Endothelial cell of umbilical vein (primary cell): ENCODE measurements around the gene MYO9B. TPM values are rescaled to one million over a fixed set of nuclear protein-coding genes. Genes with fewer than 3 reads are reported as not detected.

ENCODE experiments used
- BruUV-seq: library from RNA; stranded (reverse); fragments of 400-500 nt; replicated peaks from 2 replicates; lab custom pipeline; 2021; lab: Mats Ljungman, UMichigan
- CTCF ChIA-PET: fragments of 300-600, 350-600 bp; sonication (Branson Sonifier 250); formaldehyde crosslinking; loops from one replicate; lab custom pipeline; 2021; ENCODE audit warnings: antibody characterized with exemption, inconsistent platforms; lab: Charles Lee
- POLR2A ChIA-PET: fragments of 300-600, 350-600 bp; sonication (Branson Sonifier 250); formaldehyde crosslinking; loops from one replicate; lab custom pipeline; 2021; ENCODE audit warnings: antibody characterized with exemption, inconsistent platforms; lab: Charles Lee
- DNase-seq: peaks from one replicate; pipeline ENCODE4 v3.0.0-alpha.2; 2011; ENCODE audit warnings: low read depth, low spot score
- FAIRE-seq: peaks from 2 replicates; lab custom pipeline; 2011; peaks lifted over from hg19 to GRCh38; lab: Jason Lieb, UNC
- H2AFZ ChIP-seq: 2 replicates; pipeline ENCODE4 v1.6.0; 2012; ENCODE audit warnings: low read depth, low read length, control low read depth, inconsistent platforms
- H3K27ac ChIP-seq: 2 replicates; pipeline ENCODE4 v1.5.1; 2011; ENCODE audit warnings: low read depth, mild to moderate bottlenecking, control low read depth, low read length, moderate library complexity; ENCODE audit not compliant: insufficient read depth
- H3K27me3 ChIP-seq, 2 experiments: 2 replicates each; pipeline versions ENCODE4 v1.6.0 to v1.6.1; 2011; ENCODE audit warnings: low read length in 2 of 2, mixed read lengths in 1 of 2; ENCODE audit not compliant: control insufficient read depth in 2 of 2, insufficient read depth in 2 of 2
- H3K36me3 ChIP-seq, 2 experiments: 2 replicates in 1 of 2; 3 replicates in 1 of 2; pipeline ENCODE4 v1.5.1; 2011; ENCODE audit warnings: low read length in 2 of 2, mild to moderate bottlenecking in 1 of 2, moderate library complexity in 1 of 2; ENCODE audit not compliant: control insufficient read depth in 2 of 2, insufficient read depth in 2 of 2; ENCODE audit errors: extremely low read depth in 1 of 2
- H3K4me1 ChIP-seq: 3 replicates; pipeline ENCODE4 v1.5.1; 2011; ENCODE audit warnings: mild to moderate bottlenecking, low read length; ENCODE audit not compliant: control insufficient read depth, insufficient read depth; ENCODE audit errors: extremely low read depth
- H3K4me2 ChIP-seq: 2 replicates; pipeline ENCODE4 v1.6.1; 2011; ENCODE audit warnings: low read length, control low read depth, mixed read lengths; ENCODE audit not compliant: insufficient read depth
- H3K4me3 ChIP-seq, 3 experiments: fragments of 200-600 bp in 1 of 3; sonication (generic), shearing (Covaris generic) in 1 of 3; replicated peaks in 1 of 3; 2 replicates each; pipeline ENCODE4 v1.5.1; 2011 to 2016; ENCODE audit warnings: control low read depth in 3 of 3, low read length in 3 of 3, mild to moderate bottlenecking in 2 of 3, inconsistent platforms in 1 of 3, low read depth in 1 of 3, moderate library complexity in 1 of 3; ENCODE audit not compliant: insufficient read depth in 1 of 3
- H3K79me2 ChIP-seq: 2 replicates; pipeline ENCODE4 v1.6.0; 2012; ENCODE audit warnings: low read length, inconsistent platforms; ENCODE audit not compliant: control insufficient read depth, insufficient read depth
- H3K9ac ChIP-seq: replicated peaks from 2 replicates; pipeline ENCODE3; 2011; ENCODE audit warnings: low read length, control low read depth; ENCODE audit not compliant: insufficient read depth; ENCODE audit errors: extremely low read depth
- H3K9me1 ChIP-seq: replicated peaks from 3 replicates; pipeline ENCODE4 v1.6.0; 2011; ENCODE audit warnings: mild to moderate bottlenecking, low read length; ENCODE audit not compliant: control insufficient read depth, insufficient read depth; ENCODE audit errors: extremely low read depth
- H3K9me3 ChIP-seq: replicated peaks from 2 replicates; pipeline ENCODE4 v1.5.1; 2012; ENCODE audit warnings: low read length, inconsistent platforms; ENCODE audit not compliant: control insufficient read depth, insufficient read depth
- H4K20me1 ChIP-seq: replicated peaks from 2 replicates; pipeline ENCODE3; 2011; ENCODE audit warnings: mild to moderate bottlenecking, low read length; ENCODE audit not compliant: control insufficient read depth, insufficient read depth; ENCODE audit errors: extremely low read depth
- EZH2 ChIP-seq: IDR thresholded peaks from 2 replicates; pipeline ENCODE4 v1.6.1; 2012; ENCODE audit warnings: borderline replicate concordance, low read depth, mild to moderate bottlenecking, moderate library complexity, low read length, inconsistent platforms; ENCODE audit not compliant: severe bottlenecking
- FOS ChIP-seq: IDR thresholded peaks from 2 replicates; pipeline ENCODE4 v1.6.1; 2011; ENCODE audit warnings: mild to moderate bottlenecking, low read length, moderate library complexity, borderline replicate concordance; ENCODE audit not compliant: insufficient read depth
- GATA2 ChIP-seq: IDR thresholded peaks from 2 replicates; pipeline ENCODE4 v1.7.0; 2011; ENCODE audit warnings: low read depth, mild to moderate bottlenecking, moderate library complexity, mixed read lengths, low read length; ENCODE audit not compliant: insufficient read length, insufficient read depth
- JUN ChIP-seq: IDR thresholded peaks from 2 replicates; pipeline ENCODE4 v1.6.1; 2011; ENCODE audit warnings: borderline replicate concordance, low read depth; ENCODE audit not compliant: insufficient read length, insufficient read depth
- MYC ChIP-seq: IDR thresholded peaks from one replicate; pipeline ENCODE4 v1.6.1; 2011; ENCODE audit warnings: mild to moderate bottlenecking, low read depth, low read length
- POLR2A ChIP-seq: IDR thresholded peaks from 2 replicates; pipeline ENCODE4 v1.6.1; 2012; ENCODE audit warnings: low read depth, mild to moderate bottlenecking, control low read depth, low read length
- POLR2AphosphoS5 ChIP-seq: IDR thresholded peaks from 2 replicates; pipeline ENCODE4 v1.6.1; 2012; ENCODE audit warnings: low read depth, mild to moderate bottlenecking, control low read depth, low read length, moderate library complexity; ENCODE audit not compliant: insufficient read depth
- dilution Hi-C: fragments of 300-500 bp; cut with MboI; formaldehyde crosslinking; loops from one replicate; pipeline ENCODE4 v1.15.0; 2019; ENCODE audit warnings: low sequenced_read_pairs; ENCODE audit not compliant: extremely low pct_ligation_motif_present
- intact Hi-C: fragments of 100-400 bp; cut with micrococcal nuclease; formaldehyde crosslinking; loops from one replicate; pipeline ENCODE4 v1.10.0; 2022
- polyA plus RNA-seq, 4 experiments: library from polyadenylated mRNA; depleted of rRNA in 3 of 4; stranded (reverse) in 3 of 4; unstranded in 1 of 4; fragments of >200 nt; gene quantifications; 2 replicates each; pipeline versions ENCODE4 v1.2.1 to v1.2.3, GENCODE V29; 2011 to 2012; ENCODE audit warnings: missing spikeins in 1 of 4
- total RNA-seq: library from RNA; stranded (reverse); gene quantifications from 2 replicates; pipeline ENCODE4 v1.2.3, GENCODE V29; 2021
- TF ChIP-seq, protein P1 (sequence below), 2 donors: IDR thresholded peaks; 1 replicate in 1 of 2; 2 replicates in 1 of 2; pipeline ENCODE4 v1.5.1; 2011; ENCODE audit warnings: low read length in 2 of 2, mild to moderate bottlenecking in 2 of 2, moderate library complexity in 2 of 2, control low read depth in 1 of 2, inconsistent platforms in 1 of 2, low read depth in 1 of 2; ENCODE audit not compliant: insufficient read depth in 1 of 2; ENCODE audit errors: extremely low read depth in 1 of 2
- TF ChIP-seq, protein P2 (sequence below): IDR thresholded peaks from 2 replicates; pipeline ENCODE4 v1.6.1; 2011; ENCODE audit not compliant: insufficient read depth, insufficient read length

MYO9B gene
- total and polyA plus RNA-seq, 2 donors (not counting 3 experiments of a cell fraction or from before 2014, with no cell fraction given) = 64.4 to 119 TPM

DNA sequence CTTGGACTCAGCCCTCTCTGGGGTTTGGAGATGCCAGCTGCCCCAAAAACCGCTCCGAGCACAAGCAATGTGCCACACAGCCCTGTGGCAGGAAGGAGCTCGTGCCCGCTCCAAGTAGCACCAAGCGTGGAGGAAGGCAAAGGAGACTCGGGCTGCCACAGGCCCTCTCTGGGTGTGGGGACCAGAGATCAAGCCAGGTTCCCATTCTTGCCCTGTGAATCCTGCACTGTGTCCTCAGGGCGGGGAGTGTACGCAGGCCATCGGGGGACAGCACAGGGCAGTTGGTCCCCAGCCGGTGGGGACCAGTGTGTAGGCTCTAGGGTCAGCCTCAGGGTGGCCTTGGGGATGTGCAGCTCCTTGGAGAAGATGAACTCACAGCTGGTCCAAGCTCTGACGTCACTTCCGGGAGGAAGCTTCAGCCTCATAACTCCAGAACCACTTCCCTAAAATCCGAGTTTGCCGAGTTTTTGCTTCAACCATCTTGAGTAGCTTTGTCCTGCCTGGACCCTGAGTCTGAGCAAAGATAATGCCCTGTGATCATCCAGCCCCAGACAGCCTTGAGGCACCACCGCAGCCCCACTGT, 39.6 kb upstream of the MYO9B start:
- FAIRE-seq = no peak
- no TSS peak for BruUV-seq

More for the DNA sequence above, 39.6 kb upstream of the MYO9B start:
- intact Hi-C loops = no loop called here
- H3K9me3 ChIP-seq = no peaks in the 10 kb centered on the region
- POLR2A ChIA-PET = no interaction called here
- no peak overlapping the region for H3K9ac ChIP-seq
- dilution Hi-C loops = no loop called here
- H3K4me1 ChIP-seq = no peaks in the 10 kb centered on the region
- H3K27ac ChIP-seq = no peak overlapping the region
- no peak for DNase-seq
- H3K27me3 ChIP-seq = no peaks in the 10 kb centered on the region
- TF ChIP-seq, protein P1, sequence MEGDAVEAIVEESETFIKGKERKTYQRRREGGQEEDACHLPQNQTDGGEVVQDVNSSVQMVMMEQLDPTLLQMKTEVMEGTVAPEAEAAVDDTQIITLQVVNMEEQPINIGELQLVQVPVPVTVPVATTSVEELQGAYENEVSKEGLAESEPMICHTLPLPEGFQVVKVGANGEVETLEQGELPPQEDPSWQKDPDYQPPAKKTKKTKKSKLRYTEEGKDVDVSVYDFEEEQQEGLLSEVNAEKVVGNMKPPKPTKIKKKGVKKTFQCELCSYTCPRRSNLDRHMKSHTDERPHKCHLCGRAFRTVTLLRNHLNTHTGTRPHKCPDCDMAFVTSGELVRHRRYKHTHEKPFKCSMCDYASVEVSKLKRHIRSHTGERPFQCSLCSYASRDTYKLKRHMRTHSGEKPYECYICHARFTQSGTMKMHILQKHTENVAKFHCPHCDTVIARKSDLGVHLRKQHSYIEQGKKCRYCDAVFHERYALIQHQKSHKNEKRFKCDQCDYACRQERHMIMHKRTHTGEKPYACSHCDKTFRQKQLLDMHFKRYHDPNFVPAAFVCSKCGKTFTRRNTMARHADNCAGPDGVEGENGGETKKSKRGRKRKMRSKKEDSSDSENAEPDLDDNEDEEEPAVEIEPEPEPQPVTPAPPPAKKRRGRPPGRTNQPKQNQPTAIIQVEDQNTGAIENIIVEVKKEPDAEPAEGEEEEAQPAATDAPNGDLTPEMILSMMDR (IDR thresholded peaks at IDR 0.05; ENCODE audit: extremely low read depth in 1 of 2, insufficient read depth in 1 of 2, low read depth in 1 of 2, low read length in 2 of 2) = no peak
- no peak for TF ChIP-seq EZH2
- TF ChIP-seq JUN = no peak
- TF ChIP-seq POLR2AphosphoS5 = no peak
- no peak for TF ChIP-seq POLR2A
- TF ChIP-seq FOS = no peak
- no peak for TF ChIP-seq GATA2
- TF ChIP-seq MYC = no peak
- TF ChIP-seq, protein P2, sequence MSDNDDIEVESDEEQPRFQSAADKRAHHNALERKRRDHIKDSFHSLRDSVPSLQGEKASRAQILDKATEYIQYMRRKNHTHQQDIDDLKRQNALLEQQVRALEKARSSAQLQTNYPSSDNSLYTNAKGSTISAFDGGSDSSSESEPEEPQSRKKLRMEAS = no peak
- no peak overlapping the region for H3K4me3 ChIP-seq
- no peak overlapping the region for H3K4me2 ChIP-seq
- H3K79me2 ChIP-seq = no peaks in the 10 kb centered on the region
- no peaks in the 10 kb centered on the region for H4K20me1 ChIP-seq
- CTCF ChIA-PET = interaction anchor here (1.0 kb wide), 2 partner anchors 18 to 323 kb away, joined by 3 to 6 read pairs; no protein-coding TSS in a partner anchor
- H3K9me1 ChIP-seq = no peaks in the 10 kb centered on the region
- H3K36me3 ChIP-seq = no peaks in the 10 kb centered on the region
- H2AFZ ChIP-seq = no peak overlapping the region
